ENCODE measurements around the gene TWF1. TPM values are rescaled to one million over a fixed set of nuclear protein-coding genes. Genes with fewer than 3 reads are reported as not detected.

Gene TWF1
- total RNA-seq, 2 donors from 2014 or later, result 115 to 149 TPM

DNA sequence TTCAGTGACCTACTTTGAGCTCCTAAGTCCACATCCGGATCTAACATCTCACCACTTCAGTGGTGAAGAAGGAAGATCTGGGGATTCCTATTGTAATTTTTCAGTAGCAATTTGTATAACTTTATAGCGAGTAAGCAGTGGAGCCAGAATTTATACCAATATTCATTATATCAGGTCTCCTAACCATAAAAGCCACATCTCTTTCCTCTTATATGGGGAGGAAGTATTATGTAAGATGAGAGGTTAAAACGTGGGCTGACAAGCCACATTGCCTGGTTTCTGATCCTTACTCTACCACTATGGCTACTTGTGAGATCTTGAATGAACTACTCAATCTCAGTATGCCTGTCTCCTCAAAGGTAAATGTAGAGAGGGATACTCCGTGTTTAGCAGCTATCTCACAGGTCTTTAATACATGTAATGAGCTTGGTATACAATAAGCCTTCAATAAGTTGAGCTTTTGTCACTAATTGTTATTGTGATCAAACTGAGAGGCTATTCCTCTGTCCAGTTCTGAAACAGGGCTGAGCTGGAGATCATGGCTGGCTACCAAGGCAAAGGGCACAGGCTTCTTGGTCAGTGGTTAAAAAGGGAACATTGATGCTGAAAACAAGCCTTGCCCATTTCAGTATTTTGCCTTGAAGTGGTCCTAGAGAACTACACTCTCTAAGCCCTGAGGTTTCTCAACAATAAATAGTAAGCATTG, 26.5 kb upstream of the TWF1 start:
- H3K4me1 ChIP-seq, result no peaks in the 10 kb centered on the region
- TF ChIP-seq, protein P1, sequence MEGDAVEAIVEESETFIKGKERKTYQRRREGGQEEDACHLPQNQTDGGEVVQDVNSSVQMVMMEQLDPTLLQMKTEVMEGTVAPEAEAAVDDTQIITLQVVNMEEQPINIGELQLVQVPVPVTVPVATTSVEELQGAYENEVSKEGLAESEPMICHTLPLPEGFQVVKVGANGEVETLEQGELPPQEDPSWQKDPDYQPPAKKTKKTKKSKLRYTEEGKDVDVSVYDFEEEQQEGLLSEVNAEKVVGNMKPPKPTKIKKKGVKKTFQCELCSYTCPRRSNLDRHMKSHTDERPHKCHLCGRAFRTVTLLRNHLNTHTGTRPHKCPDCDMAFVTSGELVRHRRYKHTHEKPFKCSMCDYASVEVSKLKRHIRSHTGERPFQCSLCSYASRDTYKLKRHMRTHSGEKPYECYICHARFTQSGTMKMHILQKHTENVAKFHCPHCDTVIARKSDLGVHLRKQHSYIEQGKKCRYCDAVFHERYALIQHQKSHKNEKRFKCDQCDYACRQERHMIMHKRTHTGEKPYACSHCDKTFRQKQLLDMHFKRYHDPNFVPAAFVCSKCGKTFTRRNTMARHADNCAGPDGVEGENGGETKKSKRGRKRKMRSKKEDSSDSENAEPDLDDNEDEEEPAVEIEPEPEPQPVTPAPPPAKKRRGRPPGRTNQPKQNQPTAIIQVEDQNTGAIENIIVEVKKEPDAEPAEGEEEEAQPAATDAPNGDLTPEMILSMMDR (IDR thresholded peaks at IDR 0.05), result no peak
- no peak overlapping the region for H3K9ac ChIP-seq (ENCODE audit: low read depth in 2 of 2, low read length in 2 of 2)

DNA sequence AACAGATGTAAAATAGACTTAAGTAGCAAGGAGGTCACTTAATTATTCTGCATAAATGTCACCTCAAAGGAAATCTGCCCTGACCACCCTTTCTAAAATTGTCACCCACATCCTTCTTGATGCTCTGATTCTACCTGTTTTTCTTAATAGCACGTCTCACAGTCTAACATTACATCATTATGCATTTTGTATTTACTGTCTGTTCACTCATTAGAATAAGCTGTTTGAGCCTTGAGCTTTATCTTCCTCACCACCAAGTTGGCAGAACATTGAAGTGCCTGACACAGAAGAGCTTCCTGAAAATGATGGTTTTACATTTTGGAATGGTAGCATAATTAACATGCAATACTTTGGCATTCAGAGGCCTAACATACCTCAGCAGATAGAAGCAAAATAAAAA, 21.0 kb upstream of the TWF1 start:
- TF ChIP-seq, protein P1 (IDR thresholded peaks at IDR 0.05), result no peak
- no peaks in the 10 kb centered on the region for H3K27me3 ChIP-seq
- no peaks in the 10 kb centered on the region for H3K9me3 ChIP-seq
- intact Hi-C loops (cut with DNase I), result no loop called here
- DNase-seq, result no peak
- no peak overlapping the region for H3K4me3 ChIP-seq
- no peak overlapping the region for H3K9ac ChIP-seq (ENCODE audit: low read depth in 2 of 2, low read length in 2 of 2)
- H3K4me1 ChIP-seq, result no peaks in the 10 kb centered on the region
- no peaks in the 10 kb centered on the region for H3K36me3 ChIP-seq
- H3K27ac ChIP-seq, result no peak overlapping the region

More for the DNA sequence above, 26.5 kb upstream of the TWF1 start:
- Histone ChIP-seq H3K9me3 (no peaks in the 10 kb centered on the region), H3K36me3 (no peaks in the 10 kb centered on the region), H3K4me3 (no peak overlapping the region), H3K27me3 (no peaks in the 10 kb centered on the region), H3K27ac (no peak overlapping the region)
- intact Hi-C loops (cut with DNase I), result no loop called here
- no peak for DNase-seq

DNA sequence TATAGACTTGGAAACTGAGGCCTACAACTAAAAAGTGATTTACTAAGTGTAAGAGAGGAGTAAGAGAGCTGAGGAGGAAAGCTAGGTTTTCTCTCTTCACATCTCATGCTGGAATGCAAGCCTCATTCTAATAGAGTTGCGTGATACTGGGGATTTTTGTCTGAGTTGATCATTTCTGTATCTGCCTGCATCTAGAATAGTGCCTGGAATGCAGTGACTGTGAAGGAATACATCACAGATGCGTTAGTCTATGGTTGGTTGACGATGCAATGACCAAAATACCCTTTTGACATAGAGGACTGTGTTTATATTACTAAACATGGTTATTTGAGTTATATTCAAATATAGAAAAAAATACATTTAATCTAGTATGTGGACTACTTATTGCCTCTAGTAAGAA, 20.6 kb upstream of the TWF1 start:
- intact Hi-C loops (cut with DNase I), result no loop called here
- H3K27ac ChIP-seq, result no peak overlapping the region
- H3K9me3 ChIP-seq, result no peaks in the 10 kb centered on the region
- no peaks in the 10 kb centered on the region for H3K36me3 ChIP-seq
- no peak for DNase-seq
- TF ChIP-seq, protein P1 (IDR thresholded peaks at IDR 0.05), result no peak
- no peaks in the 10 kb centered on the region for H3K4me1 ChIP-seq
- no peak overlapping the region for H3K4me3 ChIP-seq
- H3K27me3 ChIP-seq, result no peaks in the 10 kb centered on the region
- H3K9ac ChIP-seq (ENCODE audit: low read depth in 2 of 2, low read length in 2 of 2), result no peak overlapping the region

DNA sequence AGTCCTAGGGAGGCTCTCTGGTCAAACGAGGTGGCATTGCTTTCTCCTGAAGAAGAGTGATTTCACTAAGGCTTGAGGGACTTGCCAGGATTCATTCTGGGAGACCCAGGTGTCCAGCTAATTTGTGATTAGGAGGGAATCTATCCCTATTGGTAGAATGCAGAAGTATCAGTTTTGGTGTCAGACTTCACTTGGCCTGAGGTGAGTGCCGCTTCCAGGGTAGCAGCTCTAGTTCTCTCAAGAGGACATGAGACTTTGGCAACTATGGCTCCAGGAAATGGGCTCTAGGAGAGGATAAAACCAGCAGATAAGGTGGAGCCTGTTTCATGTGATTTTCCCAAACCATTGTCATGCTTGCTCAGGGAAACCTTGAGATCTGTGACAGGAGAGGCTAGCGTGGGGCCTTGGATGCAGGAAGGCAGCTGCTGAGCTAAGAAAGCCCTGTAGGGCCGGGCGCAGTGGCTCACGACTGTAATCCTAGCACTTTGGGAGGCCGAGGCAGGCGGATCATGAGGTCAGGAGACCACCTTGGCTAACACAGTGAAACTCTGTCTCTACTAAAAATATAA, 18.2 kb upstream of the TWF1 start:
- Histone ChIP-seq H3K36me3 (no peaks in the 10 kb centered on the region), H3K4me1 (no peaks in the 10 kb centered on the region), H3K27me3 (no peaks in the 10 kb centered on the region), H3K9ac (ENCODE audit: low read depth in 2 of 2, low read length in 2 of 2) (no peak overlapping the region), H3K4me3 (no peak overlapping the region), H3K27ac (no peak overlapping the region), H3K9me3 (no peaks in the 10 kb centered on the region)
- TF ChIP-seq, protein P1 (IDR thresholded peaks at IDR 0.05), result no peak
- no peak for DNase-seq
- intact Hi-C loops (cut with DNase I), result no loop called here

DNA sequence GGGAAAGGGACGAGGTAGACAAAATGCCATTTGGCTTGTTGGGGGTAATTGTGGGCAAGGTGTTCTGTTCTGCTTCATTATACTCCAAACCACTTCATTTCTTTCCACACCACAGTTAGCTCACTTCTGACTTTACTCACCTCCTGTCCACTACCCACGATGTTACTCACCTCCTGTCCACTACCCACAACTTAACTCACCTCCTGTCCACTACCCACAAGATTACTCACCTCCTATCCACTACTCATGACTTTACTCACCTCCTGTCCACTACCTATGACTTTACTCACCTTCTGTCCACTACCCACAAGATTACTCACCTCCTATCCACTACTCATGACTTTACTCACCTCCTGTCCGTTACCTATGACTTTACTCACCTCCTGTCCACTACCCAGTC, 10.1 kb upstream of the TWF1 start:
- H3K27ac ChIP-seq, result no peak overlapping the region
- H3K36me3 ChIP-seq, result no peaks in the 10 kb centered on the region
- TF ChIP-seq, protein P1 (IDR thresholded peaks at IDR 0.05), result no peak
- no peaks in the 10 kb centered on the region for H3K4me1 ChIP-seq
- H3K9me3 ChIP-seq, result no peaks in the 10 kb centered on the region
- intact Hi-C loops (cut with DNase I), result no loop called here
- DNase-seq, result no peak
- no peak overlapping the region for H3K4me3 ChIP-seq
- no peak overlapping the region for H3K9ac ChIP-seq (ENCODE audit: low read depth in 2 of 2, low read length in 2 of 2)
- no peaks in the 10 kb centered on the region for H3K27me3 ChIP-seq
